Stimulated activated CD4-positive, alpha-beta T cell treated with anti-CD3 and anti-CD28 coated beads, Interleukin-4, amount 100 ng/mL, for 24 hours (primary cell): Measurements from ENCODE around the gene CT45A7.
"Not testable (repeated sequence)": the region's sequence is repeated elsewhere in the genome, so short reads cannot be mapped to it uniquely, and the experiment has no call there.

ENCODE experiments used
- DNase-seq: peaks from one replicate; pipeline ENCODE4 v3.0.0-alpha.2; 2020

Gene CT45A7, protein sequence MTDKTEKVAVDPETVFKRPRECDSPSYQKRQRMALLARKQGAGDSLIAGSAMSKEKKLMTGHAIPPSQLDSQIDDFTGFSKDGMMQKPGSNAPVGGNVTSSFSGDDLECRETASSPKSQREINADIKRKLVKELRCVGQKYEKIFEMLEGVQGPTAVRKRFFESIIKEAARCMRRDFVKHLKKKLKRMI

DNA sequence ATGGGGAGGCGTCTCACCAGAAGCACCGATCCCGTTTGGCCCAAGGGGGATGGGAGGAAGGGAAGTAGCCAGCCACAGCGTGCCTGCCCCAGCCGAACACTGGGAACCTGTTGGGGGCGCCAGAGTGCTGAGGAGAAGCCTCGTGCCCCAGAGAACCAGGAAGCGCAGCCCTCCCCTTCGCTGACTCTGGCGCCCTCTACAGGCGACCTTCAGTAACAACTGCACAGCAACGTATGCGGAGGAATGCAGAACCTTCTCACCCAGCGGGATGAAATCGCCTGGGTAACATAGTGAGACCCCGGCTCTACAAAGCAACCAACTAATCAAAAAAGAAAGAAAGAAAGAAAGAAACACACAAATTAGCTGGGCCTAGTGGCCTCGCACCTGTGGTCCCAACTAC lies at the start of gene CT45A7:
TSS of gene CT45A7 (minus strand) at position 101 of the 400 bp plus-strand sequence. CDS start 3,747 bp downstream, outside the sequence.
- not testable (repeated sequence) for DNase-seq

DNA sequence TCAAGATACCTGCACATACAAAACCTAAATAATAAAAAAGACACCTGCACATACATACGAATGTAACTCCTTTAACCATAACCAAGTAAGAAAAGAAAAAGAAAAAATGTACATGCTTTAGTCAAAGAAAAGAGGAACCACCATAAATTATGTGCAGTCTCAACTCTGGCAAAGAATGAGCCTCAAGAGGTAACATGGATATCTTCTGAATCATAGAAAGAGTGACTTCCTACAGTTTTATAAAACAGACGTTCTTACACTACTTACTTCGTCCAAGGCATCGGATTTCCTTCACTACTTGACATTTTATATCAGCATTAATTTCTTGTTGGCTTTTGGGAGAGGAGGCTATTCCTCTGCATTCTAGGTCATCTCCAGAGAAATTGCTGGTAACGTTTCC lies 45.7 kb upstream of the CT45A7 start:
- not testable (repeated sequence) for DNase-seq

DNA sequence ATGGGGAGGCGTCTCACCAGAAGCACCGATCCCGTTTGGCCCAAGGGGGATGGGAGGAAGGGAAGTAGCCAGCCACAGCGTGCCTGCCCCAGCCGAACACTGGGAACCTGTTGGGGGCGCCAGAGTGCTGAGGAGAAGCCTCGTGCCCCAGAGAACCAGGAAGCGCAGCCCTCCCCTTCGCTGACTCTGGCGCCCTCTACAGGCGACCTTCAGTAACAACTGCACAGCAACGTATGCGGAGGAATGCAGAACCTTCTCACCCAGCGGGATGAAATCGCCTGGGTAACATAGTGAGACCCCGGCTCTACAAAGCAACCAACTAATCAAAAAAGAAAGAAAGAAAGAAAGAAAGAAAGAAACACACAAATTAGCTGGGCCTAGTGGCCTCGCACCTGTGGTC lies 34.6 kb upstream of the CT45A7 start, which contains the start of gene CT45A9:
TSS of gene CT45A9 (minus strand) at position 101 of the 400 bp plus-strand sequence. CDS start 3,751 bp downstream, outside the sequence.
- DNase-seq = not testable (repeated sequence)

DNA sequence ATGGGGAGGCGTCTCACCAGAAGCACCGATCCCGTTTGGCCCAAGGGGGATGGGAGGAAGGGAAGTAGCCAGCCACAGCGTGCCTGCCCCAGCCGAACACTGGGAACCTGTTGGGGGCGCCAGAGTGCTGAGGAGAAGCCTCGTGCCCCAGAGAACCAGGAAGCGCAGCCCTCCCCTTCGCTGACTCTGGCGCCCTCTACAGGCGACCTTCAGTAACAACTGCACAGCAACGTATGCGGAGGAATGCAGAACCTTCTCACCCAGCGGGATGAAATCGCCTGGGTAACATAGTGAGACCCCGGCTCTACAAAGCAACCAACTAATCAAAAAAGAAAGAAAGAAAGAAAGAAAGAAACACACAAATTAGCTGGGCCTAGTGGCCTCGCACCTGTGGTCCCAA lies 17.4 kb upstream of the CT45A7 start, which contains the start of gene CT45A8:
TSS of gene CT45A8 (minus strand) at position 101 of the 400 bp plus-strand sequence. CDS start 3,755 bp downstream, outside the sequence.
- DNase-seq = not testable (repeated sequence)

DNA sequence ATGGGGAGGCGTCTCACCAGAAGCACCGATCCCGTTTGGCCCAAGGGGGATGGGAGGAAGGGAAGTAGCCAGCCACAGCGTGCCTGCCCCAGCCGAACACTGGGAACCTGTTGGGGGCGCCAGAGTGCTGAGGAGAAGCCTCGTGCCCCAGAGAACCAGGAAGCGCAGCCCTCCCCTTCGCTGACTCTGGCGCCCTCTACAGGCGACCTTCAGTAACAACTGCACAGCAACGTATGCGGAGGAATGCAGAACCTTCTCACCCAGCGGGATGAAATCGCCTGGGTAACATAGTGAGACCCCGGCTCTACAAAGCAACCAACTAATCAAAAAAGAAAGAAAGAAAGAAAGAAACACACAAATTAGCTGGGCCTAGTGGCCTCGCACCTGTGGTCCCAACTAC lies 17.2 kb downstream of the CT45A7 start, which contains the start of gene CT45A2:
TSS of gene CT45A2 (minus strand) at position 101 of the 400 bp plus-strand sequence. CDS start 3,747 bp downstream, outside the sequence.
- DNase-seq = not testable (repeated sequence)

DNA sequence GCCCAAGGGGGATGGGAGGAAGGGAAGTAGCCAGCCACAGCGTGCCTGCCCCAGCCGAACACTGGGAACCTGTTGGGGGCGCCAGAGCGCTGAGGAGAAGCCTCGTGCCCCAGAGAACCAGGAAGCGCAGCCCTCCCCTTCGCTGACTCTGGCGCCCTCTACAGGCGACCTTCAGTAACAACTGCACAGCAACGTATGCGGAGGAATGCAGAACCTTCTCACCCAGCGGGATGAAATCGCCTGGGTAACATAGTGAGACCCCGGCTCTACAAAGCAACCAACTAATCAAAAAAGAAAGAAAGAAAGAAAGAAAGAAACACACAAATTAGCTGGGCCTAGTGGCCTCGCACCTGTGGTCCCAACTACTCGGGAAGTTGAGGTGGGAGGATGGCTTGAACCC lies 34.4 kb downstream of the CT45A7 start, which contains the start of gene CT45A6:
TSS of gene CT45A6 (minus strand) at position 101 of the 400 bp plus-strand sequence. CDS start 3,794 bp downstream, outside the sequence.
- DNase-seq = not testable (repeated sequence)

DNA sequence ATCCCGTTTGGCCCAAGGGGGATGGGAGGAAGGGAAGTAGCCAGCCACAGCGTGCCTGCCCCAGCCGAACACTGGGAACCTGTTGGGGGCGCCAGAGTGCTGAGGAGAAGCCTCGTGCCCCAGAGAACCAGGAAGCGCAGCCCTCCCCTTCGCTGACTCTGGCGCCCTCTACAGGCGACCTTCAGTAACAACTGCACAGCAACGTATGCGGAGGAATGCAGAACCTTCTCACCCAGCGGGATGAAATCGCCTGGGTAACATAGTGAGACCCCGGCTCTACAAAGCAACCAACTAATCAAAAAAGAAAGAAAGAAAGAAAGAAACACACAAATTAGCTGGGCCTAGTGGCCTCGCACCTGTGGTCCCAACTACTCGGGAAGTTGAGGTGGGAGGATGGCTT lies 51.7 kb downstream of the CT45A7 start, which contains the start of gene CT45A5:
TSS of gene CT45A5 (minus strand) at position 101 of the 400 bp plus-strand sequence. CDS start 3,774 bp downstream, outside the sequence.
- not testable (repeated sequence) for DNase-seq
